ENCODE data around the gene HGS.
A peak's percentile ranks its signal among the peaks of the same experiment; 100 is the strongest.

DNA sequence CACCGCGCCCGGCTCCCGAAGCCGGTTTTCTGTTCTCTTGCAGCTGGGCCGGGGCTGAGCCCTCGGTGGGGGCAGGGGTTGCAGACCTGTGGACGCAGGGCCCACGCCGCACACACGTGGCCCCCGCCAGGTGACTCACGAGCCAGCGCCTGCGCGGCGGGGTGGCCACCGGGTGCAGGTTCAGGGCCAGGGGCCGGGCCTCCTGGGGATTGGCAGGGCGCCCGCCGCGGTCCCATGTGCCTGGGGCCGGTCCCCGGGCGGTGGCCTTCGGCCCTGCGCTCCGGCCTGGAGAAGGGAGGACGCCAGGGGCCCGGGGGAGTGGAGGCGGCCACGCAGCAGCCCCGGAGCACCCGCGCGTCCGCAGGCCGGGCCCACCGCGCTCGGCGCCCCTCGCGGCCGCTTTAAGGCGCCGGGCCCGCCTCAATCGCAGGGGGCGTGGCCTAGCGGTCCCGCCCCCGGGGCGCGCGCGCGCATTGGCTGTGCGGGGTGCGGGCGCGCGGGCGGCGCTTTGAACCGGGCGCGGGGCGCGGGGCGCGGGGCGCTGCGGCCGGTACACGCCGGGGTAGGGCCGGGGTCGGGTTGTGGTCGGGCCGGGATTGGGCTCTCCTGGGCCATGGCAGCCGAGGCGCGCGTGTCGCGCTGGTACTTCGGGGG is 28.1 kb downstream of the HGS start, which contains the start of gene SLC25A10:
- peak; percentile 73 for TF ChIP-seq POLR2AphosphoS5 (IDR thresholded peaks at IDR 0.05; ENCODE audit: low read depth)
- TF ChIP-seq, protein P1, sequence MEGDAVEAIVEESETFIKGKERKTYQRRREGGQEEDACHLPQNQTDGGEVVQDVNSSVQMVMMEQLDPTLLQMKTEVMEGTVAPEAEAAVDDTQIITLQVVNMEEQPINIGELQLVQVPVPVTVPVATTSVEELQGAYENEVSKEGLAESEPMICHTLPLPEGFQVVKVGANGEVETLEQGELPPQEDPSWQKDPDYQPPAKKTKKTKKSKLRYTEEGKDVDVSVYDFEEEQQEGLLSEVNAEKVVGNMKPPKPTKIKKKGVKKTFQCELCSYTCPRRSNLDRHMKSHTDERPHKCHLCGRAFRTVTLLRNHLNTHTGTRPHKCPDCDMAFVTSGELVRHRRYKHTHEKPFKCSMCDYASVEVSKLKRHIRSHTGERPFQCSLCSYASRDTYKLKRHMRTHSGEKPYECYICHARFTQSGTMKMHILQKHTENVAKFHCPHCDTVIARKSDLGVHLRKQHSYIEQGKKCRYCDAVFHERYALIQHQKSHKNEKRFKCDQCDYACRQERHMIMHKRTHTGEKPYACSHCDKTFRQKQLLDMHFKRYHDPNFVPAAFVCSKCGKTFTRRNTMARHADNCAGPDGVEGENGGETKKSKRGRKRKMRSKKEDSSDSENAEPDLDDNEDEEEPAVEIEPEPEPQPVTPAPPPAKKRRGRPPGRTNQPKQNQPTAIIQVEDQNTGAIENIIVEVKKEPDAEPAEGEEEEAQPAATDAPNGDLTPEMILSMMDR (IDR thresholded peaks at IDR 0.05; ENCODE audit: insufficient read depth, low read length) = no peak
- TF ChIP-seq GABPA (IDR thresholded peaks at IDR 0.05; ENCODE audit: low read depth) = no peak
- TF ChIP-seq, protein P2, sequence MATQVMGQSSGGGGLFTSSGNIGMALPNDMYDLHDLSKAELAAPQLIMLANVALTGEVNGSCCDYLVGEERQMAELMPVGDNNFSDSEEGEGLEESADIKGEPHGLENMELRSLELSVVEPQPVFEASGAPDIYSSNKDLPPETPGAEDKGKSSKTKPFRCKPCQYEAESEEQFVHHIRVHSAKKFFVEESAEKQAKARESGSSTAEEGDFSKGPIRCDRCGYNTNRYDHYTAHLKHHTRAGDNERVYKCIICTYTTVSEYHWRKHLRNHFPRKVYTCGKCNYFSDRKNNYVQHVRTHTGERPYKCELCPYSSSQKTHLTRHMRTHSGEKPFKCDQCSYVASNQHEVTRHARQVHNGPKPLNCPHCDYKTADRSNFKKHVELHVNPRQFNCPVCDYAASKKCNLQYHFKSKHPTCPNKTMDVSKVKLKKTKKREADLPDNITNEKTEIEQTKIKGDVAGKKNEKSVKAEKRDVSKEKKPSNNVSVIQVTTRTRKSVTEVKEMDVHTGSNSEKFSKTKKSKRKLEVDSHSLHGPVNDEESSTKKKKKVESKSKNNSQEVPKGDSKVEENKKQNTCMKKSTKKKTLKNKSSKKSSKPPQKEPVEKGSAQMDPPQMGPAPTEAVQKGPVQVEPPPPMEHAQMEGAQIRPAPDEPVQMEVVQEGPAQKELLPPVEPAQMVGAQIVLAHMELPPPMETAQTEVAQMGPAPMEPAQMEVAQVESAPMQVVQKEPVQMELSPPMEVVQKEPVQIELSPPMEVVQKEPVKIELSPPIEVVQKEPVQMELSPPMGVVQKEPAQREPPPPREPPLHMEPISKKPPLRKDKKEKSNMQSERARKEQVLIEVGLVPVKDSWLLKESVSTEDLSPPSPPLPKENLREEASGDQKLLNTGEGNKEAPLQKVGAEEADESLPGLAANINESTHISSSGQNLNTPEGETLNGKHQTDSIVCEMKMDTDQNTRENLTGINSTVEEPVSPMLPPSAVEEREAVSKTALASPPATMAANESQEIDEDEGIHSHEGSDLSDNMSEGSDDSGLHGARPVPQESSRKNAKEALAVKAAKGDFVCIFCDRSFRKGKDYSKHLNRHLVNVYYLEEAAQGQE (IDR thresholded peaks at IDR 0.05; ENCODE audit: insufficient replicate concordance, low read depth) = no peak
- no peak for TF ChIP-seq SPI1 (IDR thresholded peaks at IDR 0.05; ENCODE audit: borderline replicate concordance, low read depth)
